GM19193 (cell line): ENCODE data around the gene COL5A1.

Source experiments
- POLR2A ChIP-seq: IDR thresholded peaks from 4 replicates; pipeline ENCODE4 v1.6.1; 2011; ENCODE audit not compliant: insufficient read depth, insufficient read length; ENCODE audit errors: extremely low read depth

COL5A1 gene

DNA sequence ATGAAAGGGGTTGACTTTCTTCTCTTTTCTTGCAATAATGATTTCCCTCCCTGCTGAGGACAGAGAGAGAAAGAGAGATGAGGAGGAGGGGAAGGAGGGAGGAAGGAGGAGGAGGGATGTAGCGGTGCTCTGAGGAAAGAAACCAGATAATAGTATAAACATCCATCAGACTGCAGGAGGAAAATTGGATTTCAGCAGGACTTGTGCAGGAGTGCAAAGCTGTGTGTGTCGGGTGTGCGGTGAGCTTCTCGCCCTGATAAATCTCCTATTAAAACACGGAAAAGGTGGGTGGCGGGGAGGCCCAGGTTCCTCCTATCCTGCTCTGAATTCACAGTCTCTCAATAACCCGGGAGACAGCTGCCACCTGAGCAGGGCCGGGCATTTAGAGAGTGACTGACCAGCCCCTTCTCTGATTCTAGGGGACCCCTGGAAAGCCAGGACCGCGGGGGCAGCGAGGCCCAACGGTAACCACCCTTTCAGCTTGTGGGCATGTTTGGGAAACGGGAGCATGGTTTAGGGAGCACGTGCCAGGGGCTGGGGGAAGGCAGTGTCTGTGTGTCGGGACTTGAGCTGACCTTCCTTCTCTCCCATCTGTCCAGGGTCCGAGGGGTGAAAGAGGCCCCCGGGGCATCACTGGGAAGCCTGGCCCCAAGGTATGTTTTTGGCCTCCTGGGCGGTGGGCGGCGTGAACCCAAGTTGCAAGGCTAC, 153.2 kb downstream of the COL5A1 start:
- TF ChIP-seq POLR2A, result no peak

DNA sequence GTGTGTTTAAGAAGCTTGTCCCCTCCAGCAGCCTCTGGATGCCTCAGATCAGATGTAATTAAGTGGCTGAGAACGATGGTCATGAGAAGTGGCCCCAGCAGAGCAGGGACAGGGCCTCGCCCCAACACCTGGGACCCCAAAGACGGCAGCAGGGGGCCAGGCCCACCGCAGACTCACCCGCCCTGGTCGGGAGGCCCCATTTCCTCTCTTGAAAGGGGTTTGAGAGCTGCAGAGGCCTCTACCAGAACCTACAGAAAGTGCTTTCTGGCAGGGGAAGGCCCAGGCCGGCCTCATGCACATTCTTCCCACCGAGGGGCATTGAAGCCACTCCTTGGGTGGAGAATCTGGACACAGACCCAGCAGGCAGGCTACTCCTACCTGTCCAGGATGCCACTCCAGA, 153.8 kb downstream of the COL5A1 start:
- no peak for TF ChIP-seq POLR2A

DNA sequence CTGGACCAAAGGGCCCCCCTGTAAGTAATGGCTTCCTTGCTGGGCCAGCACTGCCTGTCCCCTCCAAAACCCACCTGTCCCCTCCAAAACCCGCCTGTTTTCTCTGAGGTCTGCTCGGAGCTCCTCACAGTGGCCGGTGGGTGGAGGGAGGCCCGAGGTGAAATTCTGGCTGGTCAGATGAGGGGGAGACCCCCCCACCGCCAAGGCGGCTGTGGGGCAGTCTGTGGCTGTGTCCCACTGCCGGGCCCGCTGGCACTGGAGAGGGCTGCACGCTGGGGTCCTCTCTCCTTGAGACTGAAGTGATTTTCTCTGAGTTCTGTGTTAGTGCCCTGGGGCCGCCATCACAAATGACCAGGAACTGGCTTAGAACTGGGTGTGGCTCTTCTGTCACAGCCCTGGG, 155.3 kb downstream of the COL5A1 start:
- no peak for TF ChIP-seq POLR2A

DNA sequence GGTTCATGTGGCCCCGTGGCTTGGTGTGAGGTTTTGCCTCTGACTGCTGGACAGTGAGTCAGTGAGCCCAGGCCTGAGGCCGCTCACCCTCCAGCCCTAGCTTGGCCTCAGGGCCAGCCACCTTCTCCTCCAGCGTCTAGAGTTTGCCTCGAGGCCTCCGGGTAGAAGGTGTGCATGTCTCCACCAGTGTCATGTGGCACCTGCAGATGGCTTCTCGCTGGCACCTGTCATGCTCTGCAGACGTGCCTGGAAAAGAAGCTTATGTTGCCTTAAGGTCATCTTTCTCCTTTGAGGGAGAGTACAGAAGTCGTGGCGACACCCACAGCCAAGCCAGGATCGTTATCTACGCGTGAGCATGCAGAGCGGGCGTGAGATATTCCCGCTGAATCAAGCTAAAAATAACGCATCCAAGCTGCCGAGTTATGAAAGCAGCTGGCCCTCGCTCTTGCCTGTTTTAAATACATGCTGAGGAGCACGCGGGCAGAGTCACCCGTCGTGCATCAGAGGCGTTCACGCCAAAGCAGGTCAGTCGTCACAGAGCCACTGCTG, 159.3 kb downstream of the COL5A1 start:
- TF ChIP-seq POLR2A, result no peak

DNA sequence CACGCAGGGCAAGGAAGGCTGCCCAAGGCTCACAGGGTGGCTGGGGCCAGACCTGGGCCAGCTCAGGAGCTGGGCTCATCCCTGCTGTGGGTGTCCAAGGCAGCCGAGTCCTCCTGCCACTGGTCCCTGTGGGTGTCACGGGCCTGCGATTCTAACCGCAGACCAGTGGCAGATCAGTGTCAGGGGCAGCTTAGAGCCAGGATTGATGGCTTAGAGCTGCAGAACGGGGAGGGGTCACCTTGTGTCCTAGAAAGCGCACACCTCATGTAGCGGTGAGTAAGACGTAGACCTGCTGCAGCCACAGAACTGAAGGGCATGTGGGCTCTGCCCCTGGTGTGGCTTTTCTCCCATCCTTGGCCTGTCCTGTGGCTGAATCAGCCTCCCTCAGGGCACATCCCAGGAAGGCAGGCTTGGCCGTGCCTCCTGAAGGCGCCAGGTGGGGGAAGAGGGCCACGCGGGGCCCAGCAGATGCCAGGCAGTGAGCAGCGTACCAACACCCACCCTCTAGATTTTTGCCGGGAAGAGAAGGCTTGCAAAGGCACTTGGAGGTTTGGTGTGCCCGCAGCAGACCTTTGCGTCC, 160.7 kb downstream of the COL5A1 start:
- no peak for TF ChIP-seq POLR2A

DNA sequence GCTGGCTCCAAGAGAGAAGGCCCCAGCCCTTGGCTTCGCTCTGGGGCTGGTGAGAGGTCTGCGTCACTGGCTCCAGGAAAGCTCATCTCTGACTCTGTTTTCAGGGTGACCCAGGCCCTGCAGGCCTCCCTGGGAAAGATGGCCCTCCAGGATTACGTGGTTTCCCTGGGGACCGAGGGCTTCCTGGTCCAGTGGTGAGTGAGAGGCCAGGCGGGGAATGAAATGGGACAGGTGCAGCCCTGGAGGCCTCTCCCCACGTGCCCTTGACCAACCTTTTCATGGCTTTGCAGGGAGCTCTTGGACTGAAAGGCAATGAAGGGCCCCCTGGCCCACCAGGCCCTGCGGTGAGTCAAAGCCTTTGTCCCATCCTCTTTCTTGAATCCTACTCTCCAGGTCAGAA, 163.3 kb downstream of the COL5A1 start:
- no peak for TF ChIP-seq POLR2A

DNA sequence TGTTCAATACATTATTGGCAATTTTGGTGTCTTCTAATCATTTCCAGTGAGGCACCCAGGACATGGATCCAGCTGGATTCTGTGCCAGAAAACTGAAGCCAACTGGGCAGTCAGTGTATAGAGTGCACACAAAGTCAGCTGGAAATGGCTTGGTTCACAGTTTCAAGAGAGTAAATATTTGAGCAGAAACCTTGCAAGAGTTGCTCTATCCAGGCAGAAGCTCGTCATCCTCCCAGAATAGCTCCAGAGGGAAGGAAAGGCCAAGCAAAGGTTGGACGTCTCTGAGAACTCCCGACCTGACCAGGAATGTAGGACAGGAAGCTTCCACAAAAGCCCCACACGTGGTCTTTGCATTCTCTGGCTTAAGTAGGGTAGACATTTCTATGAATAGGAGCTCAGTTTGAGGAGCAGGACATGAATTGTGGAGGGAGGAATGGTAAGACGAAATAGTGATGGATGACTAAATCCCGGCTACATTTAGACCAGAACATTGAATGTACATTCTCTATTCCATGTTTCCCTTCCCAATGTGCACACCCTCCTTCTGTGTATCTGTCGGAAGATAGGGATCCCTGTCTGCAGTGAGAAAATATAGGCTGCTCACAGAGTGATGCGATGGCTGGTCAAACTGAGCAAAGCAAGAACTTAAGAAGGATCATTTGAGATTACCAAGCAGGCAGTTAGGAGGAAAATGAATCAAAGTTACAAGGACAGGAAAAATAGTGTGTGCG, 166.3 kb downstream of the COL5A1 start:
- no peak for TF ChIP-seq POLR2A

DNA sequence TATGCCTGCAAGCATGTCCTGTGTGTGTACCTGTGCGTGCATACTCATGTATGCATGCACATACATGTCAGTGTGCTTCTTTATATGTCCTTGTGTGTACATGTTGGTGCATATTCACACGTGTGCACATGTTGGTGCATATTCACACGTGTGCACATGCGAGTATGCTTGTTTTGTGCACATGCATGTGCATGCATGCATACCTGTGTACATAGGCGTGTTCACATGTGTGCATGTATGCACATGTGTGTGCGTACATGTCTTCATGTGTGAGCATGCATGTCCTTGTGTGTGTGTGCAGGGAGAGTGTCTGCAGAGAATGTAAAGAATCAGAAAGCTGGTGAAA, 166.8 kb downstream of the COL5A1 start:
- no peak for TF ChIP-seq POLR2A

DNA sequence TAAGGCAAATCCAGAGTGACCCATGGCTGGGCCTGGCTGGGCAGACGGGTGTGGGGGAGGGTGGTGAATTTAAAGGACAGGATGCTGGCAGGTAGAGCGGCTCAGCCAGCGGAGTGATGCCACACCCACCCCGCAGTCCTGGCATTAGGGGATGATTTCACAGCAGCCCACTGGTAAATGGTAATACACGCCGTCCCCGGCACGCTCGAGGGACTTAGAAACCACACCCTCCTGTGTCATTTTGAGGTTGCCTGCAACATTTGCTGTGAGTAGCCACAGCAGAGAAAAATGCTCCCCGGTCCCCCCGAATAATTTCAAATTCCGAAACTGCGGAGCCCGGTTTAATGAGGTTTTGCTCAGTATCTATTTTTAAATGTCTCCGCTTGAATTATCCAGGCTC, 167.7 kb downstream of the COL5A1 start:
- TF ChIP-seq POLR2A, result no peak

DNA sequence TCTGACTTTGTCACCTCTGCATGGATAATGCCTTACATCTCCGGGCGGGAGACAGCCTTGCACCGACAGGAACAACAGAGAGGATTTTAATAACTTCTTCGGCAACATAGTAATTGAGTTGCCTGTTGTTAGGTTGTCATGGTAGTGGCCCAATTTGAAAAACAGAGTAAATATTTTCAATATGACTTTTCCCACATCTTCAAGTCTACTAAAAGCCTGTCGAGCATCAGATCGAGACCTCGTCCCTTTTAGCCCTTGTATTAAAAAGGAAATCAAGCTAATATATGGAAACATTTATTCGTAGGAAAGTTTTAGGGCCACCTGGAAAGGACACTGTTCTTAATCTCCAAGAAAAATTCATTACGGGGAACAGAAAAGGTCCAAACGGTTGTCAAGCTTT, 168.2 kb downstream of the COL5A1 start:
- no peak for TF ChIP-seq POLR2A

DNA sequence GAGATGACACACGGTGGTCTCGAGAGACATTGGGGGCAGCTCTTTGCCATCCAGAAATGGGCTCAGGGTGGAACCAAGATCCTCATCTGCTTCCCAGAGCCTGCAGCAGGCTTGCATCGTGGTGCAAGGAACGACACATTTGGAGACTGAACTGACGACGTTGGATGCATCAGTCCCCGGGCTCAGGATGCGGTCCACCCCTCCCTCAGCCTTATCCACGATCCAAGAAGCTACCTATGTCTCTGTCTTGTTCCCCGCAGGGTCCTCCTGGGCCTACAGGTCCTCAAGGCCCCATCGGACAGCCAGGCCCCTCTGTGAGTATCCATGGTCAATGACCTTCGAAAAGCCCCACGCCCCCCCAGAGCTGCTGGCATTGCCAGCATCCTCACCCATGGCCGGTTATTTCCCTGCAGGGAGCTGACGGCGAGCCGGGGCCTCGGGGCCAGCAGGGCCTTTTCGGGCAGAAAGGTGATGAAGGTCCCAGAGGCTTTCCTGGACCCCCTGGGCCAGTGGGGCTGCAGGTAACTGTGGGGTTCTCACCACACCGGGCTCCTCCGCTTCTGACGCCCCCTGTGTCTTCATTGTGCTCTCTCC, 169.6 kb downstream of the COL5A1 start:
- no peak for TF ChIP-seq POLR2A

DNA sequence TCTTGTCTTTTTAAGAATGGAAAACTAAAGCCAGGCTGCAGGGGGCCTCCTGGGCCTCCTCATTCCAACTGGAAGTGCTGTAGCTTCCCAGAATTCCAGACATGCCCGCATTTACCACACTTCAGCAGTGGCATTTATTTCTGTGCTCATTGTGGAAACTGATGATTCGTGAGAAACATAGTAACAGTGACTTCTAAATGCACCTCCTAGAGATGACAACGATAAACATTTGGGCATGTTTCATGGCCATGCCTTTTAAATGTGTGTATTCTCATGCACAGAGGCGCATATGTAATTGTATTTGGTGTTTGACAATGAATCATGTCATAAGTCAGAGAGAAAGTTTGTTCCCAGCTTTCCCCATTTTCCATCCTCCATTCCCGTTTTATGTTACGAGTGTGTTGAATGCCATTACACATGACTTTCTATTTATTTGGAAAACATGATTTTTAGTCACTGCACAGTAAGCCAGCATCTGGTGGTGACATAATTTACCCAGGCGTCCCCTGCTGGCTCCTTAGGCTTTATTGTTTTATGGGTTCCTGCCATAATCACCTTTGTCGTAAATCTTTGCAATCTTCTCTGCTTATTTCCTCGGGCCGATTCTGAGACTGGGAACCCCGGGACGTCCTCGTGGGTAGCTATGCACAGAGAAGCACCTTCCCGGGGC, 170.2 kb downstream of the COL5A1 start:
- no peak for TF ChIP-seq POLR2A

DNA sequence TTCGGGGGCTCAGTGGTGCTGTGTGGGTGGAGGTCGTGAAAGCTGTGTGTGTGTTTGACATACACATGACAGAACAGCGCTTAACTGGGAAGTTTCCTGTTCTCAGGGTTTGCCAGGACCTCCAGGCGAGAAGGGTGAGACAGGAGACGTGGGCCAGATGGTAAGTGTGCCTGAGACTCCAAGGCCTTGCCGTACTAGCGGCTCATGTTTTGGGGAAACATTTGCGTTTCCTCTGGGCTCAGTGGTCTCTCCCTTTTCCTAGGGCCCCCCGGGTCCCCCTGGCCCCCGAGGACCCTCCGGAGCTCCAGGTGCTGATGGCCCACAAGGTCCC, 170.7 kb downstream of the COL5A1 start:
- no peak for TF ChIP-seq POLR2A

DNA sequence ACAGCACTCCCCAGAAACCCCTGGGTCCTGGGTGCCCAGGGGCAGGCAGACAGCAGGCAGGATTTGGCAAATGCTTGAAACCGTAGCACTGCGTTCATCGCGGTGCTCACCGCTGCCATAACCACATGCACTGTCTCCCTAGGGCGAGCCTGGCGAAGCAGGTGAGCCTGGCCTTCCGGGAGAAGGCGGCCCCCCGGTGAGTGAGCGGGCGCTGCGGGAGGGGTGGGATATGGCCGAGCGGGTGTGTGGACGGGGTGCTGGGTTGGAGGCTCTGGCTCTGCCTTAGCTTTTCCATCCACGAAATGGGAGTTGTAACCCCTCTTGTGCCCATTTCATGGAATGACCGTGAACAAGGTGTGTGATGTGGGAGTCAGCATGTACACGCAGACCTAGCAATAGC, 172.2 kb downstream of the COL5A1 start:
- TF ChIP-seq POLR2A, result no peak

DNA sequence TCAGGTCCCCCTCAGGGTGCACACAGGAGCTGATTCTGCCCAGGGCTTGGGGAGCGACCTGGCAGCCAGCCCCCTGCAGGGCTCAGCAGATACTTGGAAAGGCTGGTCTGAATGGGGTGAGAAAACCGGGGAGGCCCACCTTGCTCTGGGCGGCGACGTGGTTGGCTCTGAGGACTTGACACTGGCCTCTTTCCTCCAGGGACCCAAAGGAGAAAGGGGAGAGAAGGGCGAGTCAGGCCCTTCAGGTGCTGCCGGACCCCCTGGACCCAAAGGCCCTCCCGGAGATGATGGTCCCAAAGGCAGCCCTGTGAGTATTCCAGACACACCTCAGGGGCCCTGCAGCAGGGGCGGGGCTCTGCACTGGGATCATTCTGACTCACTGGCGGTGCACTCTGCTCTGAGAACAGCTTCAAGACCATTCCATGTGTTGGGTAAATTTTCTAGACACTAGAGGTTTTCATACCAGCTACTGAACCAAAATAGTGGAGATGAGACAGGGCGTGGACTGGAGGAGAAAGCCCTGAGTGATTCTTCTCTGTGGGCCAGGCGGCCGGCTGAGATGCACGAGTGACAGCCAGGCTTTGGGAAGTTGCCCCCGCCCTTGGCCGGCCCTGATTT, 173.1 kb downstream of the COL5A1 start:
- no peak for TF ChIP-seq POLR2A

DNA sequence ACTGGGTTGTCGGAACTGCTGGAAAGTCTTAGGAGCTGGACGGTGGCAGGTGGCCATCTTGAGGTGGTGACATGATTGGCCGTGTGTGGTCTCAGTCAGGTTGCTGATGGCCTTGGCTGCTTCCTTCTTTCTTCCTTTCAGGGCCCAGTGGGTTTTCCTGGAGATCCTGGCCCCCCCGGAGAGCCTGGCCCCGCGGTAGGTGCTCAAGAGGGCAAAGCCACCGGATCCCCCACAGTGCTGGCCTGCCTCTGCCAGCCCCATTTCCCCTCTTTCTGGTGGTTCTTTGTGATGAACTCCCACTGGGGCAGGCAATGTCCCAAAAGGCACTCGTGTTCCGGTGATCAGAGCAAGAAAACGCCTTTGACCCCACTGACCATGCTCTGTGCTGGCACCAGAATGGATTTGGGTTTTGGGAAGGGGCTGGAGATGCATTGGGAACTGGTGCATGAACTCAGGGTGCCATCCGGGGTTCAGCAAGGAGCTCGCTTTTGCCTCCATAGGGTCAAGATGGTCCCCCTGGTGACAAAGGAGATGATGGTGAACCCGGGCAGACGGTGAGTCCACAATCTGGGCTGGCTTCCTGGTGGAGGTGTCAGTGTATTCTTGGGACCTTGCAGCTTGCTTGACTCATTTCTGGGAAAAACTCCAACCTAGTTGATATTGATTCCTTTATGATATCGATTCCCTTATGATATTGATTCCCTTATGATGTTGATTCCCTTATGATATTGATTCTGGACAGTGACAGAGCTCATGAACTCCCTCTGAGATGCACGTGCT, 174.0 kb downstream of the COL5A1 start:
- no peak for TF ChIP-seq POLR2A
